Stimulated activated naive CD8-positive, alpha-beta T cell treated with anti-CD3 and anti-CD28 coated beads, Interleukin-15, amount 100 ng/mL, for 72 hours (primary cell): Measurements from ENCODE around the gene SSB.
A peak's percentile ranks its signal among the peaks of the same experiment; 100 is the strongest.
"Not testable (repeated sequence)": the region's sequence is repeated elsewhere in the genome, so short reads cannot be mapped to it uniquely, and the experiment has no call there.

Experiments used
- ATAC-seq: fragments of 150-1000 bp; cut with Tn5 transposase; 2 replicates; pipeline ENCODE4 v1.10.0; 2021; ENCODE audit warnings: mild to moderate bottlenecking, moderate library complexity
- DNase-seq, 2 donors: peaks; one replicate each; pipeline ENCODE4 v3.0.0; 2021 to 2022
- H3K27ac Mint-ChIP-seq, 2 donors: one replicate each; pipeline ENCODE4 v1.8.0; 2022; ENCODE audit warnings: mild to moderate bottlenecking in 2 of 2, mixed read lengths in 2 of 2, moderate library complexity in 2 of 2
- H3K27me3 Mint-ChIP-seq: one replicate; pipeline ENCODE4 v1.8.0; 2022; ENCODE audit warnings: mixed read lengths
- H3K4me1 Mint-ChIP-seq: one replicate; pipeline ENCODE4 v1.8.0; 2022; ENCODE audit warnings: mild to moderate bottlenecking, mixed read lengths
- H3K4me3 Mint-ChIP-seq, 2 donors: one replicate each; pipeline ENCODE4 v1.8.0; 2022; ENCODE audit warnings: mild to moderate bottlenecking in 2 of 2, mixed read lengths in 2 of 2, moderate library complexity in 1 of 2
- H3K9me3 Mint-ChIP-seq, 2 donors: one replicate each; pipeline ENCODE4 v1.8.0; 2022; ENCODE audit warnings: mixed read lengths in 2 of 2

The SSB gene

GRCh38 chr2:169798718-169799592 is at the start of gene SSB:
Gene SSB, plus strand, starts transcription at chr2:169798871. Its CDS starts 2,090 bp downstream, at chr2:169800961.
- Mint-ChIP-seq H3K9me3 (no peaks in the 10 kb centered on the region), H3K27me3 (no peaks in the 10 kb centered on the region), H3K27ac (peak within 1 kb of the TSS; percentile 99), H3K4me3 (peak within 1 kb of the TSS; percentile 92 to 95), H3K4me1 (peaks cover 23% of the 10 kb centered on the region)
- ATAC-seq = peak; percentile 97
- peak; percentile 87 to 96 for DNase-seq

GRCh38 chr2:169752752-169753151 is 45.9 kb upstream of the SSB start:
- DNase-seq = no peak
- ATAC-seq = no peak
- no peaks in the 10 kb centered on the region for H3K27me3 Mint-ChIP-seq
- H3K4me3 Mint-ChIP-seq = no peak overlapping the region
- H3K27ac Mint-ChIP-seq = no peak overlapping the region
- no peaks in the 10 kb centered on the region for H3K9me3 Mint-ChIP-seq
- H3K4me1 Mint-ChIP-seq = no peaks in the 10 kb centered on the region

GRCh38 chr2:169755083-169755870 is 43.4 kb upstream of the SSB start:
- Mint-ChIP-seq H3K27me3 (no peaks in the 10 kb centered on the region), H3K4me3 (no peak overlapping the region), H3K9me3 (no peaks in the 10 kb centered on the region), H3K27ac (no peak overlapping the region), H3K4me1 (no peaks in the 10 kb centered on the region)
- DNase-seq (no peak), ATAC-seq (no peak)

- H3K27ac Mint-ChIP-seq = no peak overlapping the region
- no peaks in the 10 kb centered on the region for H3K9me3 Mint-ChIP-seq
- DNase-seq (no peak), ATAC-seq (no peak)
- no peaks in the 10 kb centered on the region for H3K27me3 Mint-ChIP-seq
- no peak overlapping the region for H3K4me3 Mint-ChIP-seq
- peaks cover under 1% of the 10 kb centered on the region for H3K4me1 Mint-ChIP-seq
Observed at GRCh38 chr2:169756342-169756741, 42.3 kb upstream of the SSB start.

- no peak for ATAC-seq
- Mint-ChIP-seq H3K4me1 (peaks cover 10% of the 10 kb centered on the region), H3K4me3 (no peak overlapping the region), H3K27ac (no peak overlapping the region), H3K9me3 (no peaks in the 10 kb centered on the region), H3K27me3 (peaks cover 3% of the 10 kb centered on the region)
- no peak for DNase-seq
Observed at GRCh38 chr2:169757356-169757755, 41.3 kb upstream of the SSB start.

- Mint-ChIP-seq H3K4me3 (no peak overlapping the region), H3K4me1 (peaks cover 13% of the 10 kb centered on the region), H3K27me3 (peaks cover 7% of the 10 kb centered on the region), H3K27ac (no peak overlapping the region), H3K9me3 (no peaks in the 10 kb centered on the region)
- DNase-seq (no peak), ATAC-seq (no peak)
Observed at GRCh38 chr2:169757778-169758177, 40.9 kb upstream of the SSB start.

- peaks cover 13% of the 10 kb centered on the region for H3K4me1 Mint-ChIP-seq
- no peaks in the 10 kb centered on the region for H3K9me3 Mint-ChIP-seq
- H3K27ac Mint-ChIP-seq = no peak overlapping the region
- DNase-seq (no peak), ATAC-seq (no peak)
- H3K4me3 Mint-ChIP-seq = no peak overlapping the region
- H3K27me3 Mint-ChIP-seq = peaks cover 8% of the 10 kb centered on the region
Observed at GRCh38 chr2:169759987-169760386, 38.7 kb upstream of the SSB start.

GRCh38 chr2:169760798-169761197 is 37.9 kb upstream of the SSB start:
- DNase-seq, H3K27ac Mint-ChIP-seq, H3K27me3 Mint-ChIP-seq, H3K9me3 Mint-ChIP-seq, ATAC-seq, H3K4me3 Mint-ChIP-seq: not testable (repeated sequence)
- peaks cover 13% of the 10 kb centered on the region for H3K4me1 Mint-ChIP-seq

GRCh38 chr2:169761251-169761969 is 37.3 kb upstream of the SSB start:
- no peaks in the 10 kb centered on the region for H3K9me3 Mint-ChIP-seq
- H3K27ac Mint-ChIP-seq = no peak overlapping the region
- no peak overlapping the region for H3K4me3 Mint-ChIP-seq
- peaks cover 13% of the 10 kb centered on the region for H3K4me1 Mint-ChIP-seq
- H3K27me3 Mint-ChIP-seq = peaks cover 8% of the 10 kb centered on the region
- no peak for DNase-seq
- peak; percentile 76 for ATAC-seq

- DNase-seq (peak in 1 of 2 donors; percentile 11), ATAC-seq (no peak)
- Mint-ChIP-seq H3K4me3 (no peak overlapping the region), H3K27ac (no peak overlapping the region), H3K9me3 (no peaks in the 10 kb centered on the region), H3K4me1 (peaks cover 18% of the 10 kb centered on the region), H3K27me3 (peaks cover 11% of the 10 kb centered on the region)
Observed at GRCh38 chr2:169761970-169762292, 36.7 kb upstream of the SSB start.

GRCh38 chr2:169765523-169765922 is 33.1 kb upstream of the SSB start:
- no peaks in the 10 kb centered on the region for H3K9me3 Mint-ChIP-seq
- ATAC-seq = no peak
- no peak overlapping the region for H3K27ac Mint-ChIP-seq
- DNase-seq = no peak
- H3K4me3 Mint-ChIP-seq = no peak overlapping the region
- peaks cover 31% of the 10 kb centered on the region for H3K27me3 Mint-ChIP-seq
- H3K4me1 Mint-ChIP-seq = peaks cover 38% of the 10 kb centered on the region

- peaks cover 28% of the 10 kb centered on the region for H3K4me1 Mint-ChIP-seq
- H3K9me3 Mint-ChIP-seq = no peaks in the 10 kb centered on the region
- DNase-seq = peak; percentile 33 to 48
- H3K4me3 Mint-ChIP-seq = peak overlapping the region; percentile 51 to 89
- ATAC-seq = peak; percentile 65
- peaks cover 28% of the 10 kb centered on the region for H3K27me3 Mint-ChIP-seq
- no peak overlapping the region for H3K27ac Mint-ChIP-seq
Observed at GRCh38 chr2:169767243-169767888, 31.3 kb upstream of the SSB start.

- H3K9me3 Mint-ChIP-seq = no peaks in the 10 kb centered on the region
- H3K27me3 Mint-ChIP-seq = peaks cover 23% of the 10 kb centered on the region
- peaks cover 25% of the 10 kb centered on the region for H3K4me1 Mint-ChIP-seq
- H3K4me3 Mint-ChIP-seq = peak overlapping the region; percentile 84 to 89
- DNase-seq (peak; percentile 27 to 35), ATAC-seq (peak; percentile 71)
- peak overlapping the region; percentile 25 to 96 for H3K27ac Mint-ChIP-seq
Observed at GRCh38 chr2:169768262-169768995, 30.2 kb upstream of the SSB start.

GRCh38 chr2:169771021-169771420 is 27.6 kb upstream of the SSB start:
- H3K27me3 Mint-ChIP-seq = peaks cover 23% of the 10 kb centered on the region
- H3K4me1 Mint-ChIP-seq = peaks cover 25% of the 10 kb centered on the region
- no peak for ATAC-seq
- no peak overlapping the region for H3K27ac Mint-ChIP-seq
- no peaks in the 10 kb centered on the region for H3K9me3 Mint-ChIP-seq
- H3K4me3 Mint-ChIP-seq = no peak overlapping the region
- no peak for DNase-seq

- no peak for ATAC-seq
- H3K27me3 Mint-ChIP-seq = peaks cover 23% of the 10 kb centered on the region
Observed at GRCh38 chr2:169771612-169772011, 27.1 kb upstream of the SSB start.

More at GRCh38 chr2:169771612-169772011, 27.1 kb upstream of the SSB start:
- Mint-ChIP-seq H3K4me1 (peaks cover 23% of the 10 kb centered on the region), H3K27ac (no peak overlapping the region), H3K4me3 (no peak overlapping the region), H3K9me3 (no peaks in the 10 kb centered on the region)
- no peak for DNase-seq
